ENCODE data around the gene ATP11C.

The ATP11C gene

GRCh38 chrX:139803224-139803623 is 129.6 kb downstream of the ATP11C start:
- TF ChIP-seq CTCF (conservative IDR thresholded peaks at IDR 0.05; ENCODE audit: control insufficient read depth, insufficient read depth, low read depth, low read length): no peak
- no peak for DNase-seq (ENCODE audit: low read depth)
- H3K4me3 ChIP-seq (ENCODE audit: control insufficient read depth, low read depth, low read length): no peak overlapping the region

GRCh38 chrX:139802048-139802447 is 130.8 kb downstream of the ATP11C start:
- no peak for DNase-seq (ENCODE audit: low read depth)
- TF ChIP-seq CTCF (conservative IDR thresholded peaks at IDR 0.05; ENCODE audit: control insufficient read depth, insufficient read depth, low read depth, low read length): no peak
- H3K4me3 ChIP-seq (ENCODE audit: control insufficient read depth, low read depth, low read length): no peak overlapping the region

DNA sequence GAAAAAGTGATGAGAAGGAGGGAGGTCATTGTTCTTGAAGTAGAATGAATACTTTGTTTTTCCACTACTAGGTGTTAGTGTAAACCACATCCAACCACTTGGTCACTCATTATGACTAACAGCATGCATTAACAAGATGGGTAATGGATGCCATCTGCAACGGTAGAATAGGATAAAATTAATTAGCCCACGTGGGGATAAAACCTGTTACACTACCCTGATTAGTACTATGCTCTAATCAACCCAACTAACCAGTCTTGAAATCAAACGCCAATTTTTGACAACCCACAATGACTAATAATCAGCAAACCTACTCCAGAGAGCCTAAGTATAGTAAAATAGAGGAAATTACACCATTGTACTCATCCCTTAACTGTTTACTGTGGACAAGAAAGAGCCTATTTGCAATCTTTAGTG is 131.4 kb downstream of the ATP11C start:
- DNase-seq (ENCODE audit: low read depth): no peak
- no peak for TF ChIP-seq CTCF (conservative IDR thresholded peaks at IDR 0.05; ENCODE audit: control insufficient read depth, insufficient read depth, low read depth, low read length)
- no peak overlapping the region for H3K4me3 ChIP-seq (ENCODE audit: control insufficient read depth, low read depth, low read length)

DNA sequence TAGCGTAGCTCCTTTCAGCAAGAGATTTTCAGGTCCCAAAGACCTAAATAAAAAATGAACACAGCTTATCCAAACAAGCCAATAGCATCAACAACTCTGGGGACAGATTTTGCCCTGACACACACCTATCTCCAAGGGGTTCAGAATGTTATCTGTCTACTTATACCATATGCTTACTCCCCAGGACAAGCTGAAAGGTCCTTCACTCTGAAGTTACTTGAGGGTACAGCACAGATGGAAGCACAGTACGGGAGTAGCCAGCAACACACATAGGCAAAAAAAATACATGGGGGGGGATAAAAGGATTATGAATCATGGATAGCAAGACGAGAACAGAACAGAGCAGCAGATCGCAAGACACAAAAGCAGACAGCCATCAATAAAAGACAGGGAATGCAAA is 134.2 kb downstream of the ATP11C start:
- DNase-seq (ENCODE audit: low read depth): no peak
- no peak for TF ChIP-seq CTCF (conservative IDR thresholded peaks at IDR 0.05; ENCODE audit: control insufficient read depth, insufficient read depth, low read depth, low read length)

DNA sequence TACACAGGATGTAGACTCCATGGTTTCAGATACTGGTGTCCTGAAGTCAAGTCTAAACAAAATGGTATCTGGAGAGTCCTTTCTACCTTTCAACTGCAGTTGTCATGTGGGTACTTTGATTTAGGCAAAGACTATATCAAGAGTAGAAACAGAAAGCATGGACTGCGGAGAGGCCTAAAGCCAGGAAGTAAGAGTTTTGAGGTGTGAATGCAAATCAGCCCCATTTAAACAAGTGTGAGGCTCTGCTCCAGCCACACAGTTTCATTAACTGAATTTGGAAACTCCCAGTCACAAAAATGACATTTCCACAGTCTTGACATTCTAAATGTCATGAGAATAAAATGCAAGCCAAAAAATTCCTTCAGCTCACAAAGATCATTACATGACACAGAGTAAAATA is 137.7 kb downstream of the ATP11C start:
- DNase-seq (ENCODE audit: low read depth): no peak
- no peak overlapping the region for H3K4me3 ChIP-seq (ENCODE audit: control insufficient read depth, low read depth, low read length)
- TF ChIP-seq CTCF (conservative IDR thresholded peaks at IDR 0.05; ENCODE audit: control insufficient read depth, insufficient read depth, low read depth, low read length): no peak

More for the DNA sequence above, 134.2 kb downstream of the ATP11C start:
- H3K4me3 ChIP-seq (ENCODE audit: control insufficient read depth, low read depth, low read length): no peak overlapping the region

- no peak for DNase-seq (ENCODE audit: low read depth)
- no peak overlapping the region for H3K4me3 ChIP-seq (ENCODE audit: control insufficient read depth, low read depth, low read length)
- TF ChIP-seq CTCF (conservative IDR thresholded peaks at IDR 0.05; ENCODE audit: control insufficient read depth, insufficient read depth, low read depth, low read length): no peak
Observed at GRCh38 chrX:139787601-139788000, 145.3 kb downstream of the ATP11C start.

DNA sequence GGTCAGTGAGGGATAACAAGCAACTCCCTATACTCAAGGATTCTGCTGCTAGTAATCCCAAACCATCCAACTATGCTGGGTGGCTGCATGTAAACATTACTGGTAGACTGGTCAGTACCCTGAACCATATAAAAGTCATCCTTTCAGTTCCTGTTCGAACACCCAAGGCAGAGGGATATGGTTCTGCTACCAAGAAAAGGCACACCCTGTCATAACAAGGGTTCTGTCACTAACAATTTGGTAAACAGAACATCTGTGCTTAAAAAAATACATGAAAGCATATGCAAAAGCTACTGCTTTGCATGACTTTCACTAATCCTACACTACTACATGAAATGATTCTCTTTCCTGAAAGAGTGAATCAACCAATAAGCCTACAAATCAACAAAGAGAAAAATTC is 148.0 kb downstream of the ATP11C start:
- H3K4me3 ChIP-seq (ENCODE audit: control insufficient read depth, low read depth, low read length): no peak overlapping the region
- TF ChIP-seq CTCF (conservative IDR thresholded peaks at IDR 0.05; ENCODE audit: control insufficient read depth, insufficient read depth, low read depth, low read length): no peak
- DNase-seq (ENCODE audit: low read depth): no peak
